ENCODE measurements around the gene GREM2.

Gene GREM2

GRCh38 chr1:240611619-240612480, at the start of gene GREM2:
Gene GREM2, minus strand, starts transcription at chr1:240612155. Its CDS starts 118,680 bp downstream, at chr1:240493475.
- no peak within 1 kb of the TSS for H3K27ac ChIP-seq (ENCODE audit: low read length)
- H3K4me1 ChIP-seq (ENCODE audit: insufficient read depth, low read length): peaks cover 30% of the 10 kb centered on the region; the same call in 1 of the 2 replicates
- H3K4me3 ChIP-seq (ENCODE audit: low read length): peak within 1 kb of the TSS; percentile 84
- peak within 1 kb of the TSS; percentile 38; the same call in 1 of the 2 replicates for H3K9ac ChIP-seq (ENCODE audit: low read depth, low read length)
- no peaks in the 10 kb centered on the region for H3K9me3 ChIP-seq (ENCODE audit: insufficient read depth, low read depth, low read length)
- no peaks in the 10 kb centered on the region for H3K36me3 ChIP-seq (ENCODE audit: insufficient read depth, low read depth, low read length)
- H3K27me3 ChIP-seq (ENCODE audit: insufficient read depth, low read length): peaks cover 38% of the 10 kb centered on the region

GRCh38 chr1:240658312-240658960, 46.5 kb upstream of the GREM2 start:
- Histone ChIP-seq H3K9me3 (ENCODE audit: insufficient read depth, low read depth, low read length) (no peaks in the 10 kb centered on the region), H3K27me3 (ENCODE audit: insufficient read depth, low read length) (no peaks in the 10 kb centered on the region), H3K27ac (ENCODE audit: low read length) (no peak overlapping the region), H3K4me3 (ENCODE audit: low read length) (no peak overlapping the region), H3K36me3 (ENCODE audit: insufficient read depth, low read depth, low read length) (no peaks in the 10 kb centered on the region), H3K9ac (ENCODE audit: low read depth, low read length) (no peak overlapping the region), H3K4me1 (ENCODE audit: insufficient read depth, low read length) (no peaks in the 10 kb centered on the region)

GRCh38 chr1:240656531-240656930, 44.6 kb upstream of the GREM2 start:
- H3K9me3 ChIP-seq (ENCODE audit: insufficient read depth, low read depth, low read length): no peaks in the 10 kb centered on the region
- no peaks in the 10 kb centered on the region for H3K27me3 ChIP-seq (ENCODE audit: insufficient read depth, low read length)
- H3K27ac ChIP-seq (ENCODE audit: low read length): no peak overlapping the region
- H3K36me3 ChIP-seq (ENCODE audit: insufficient read depth, low read depth, low read length): no peaks in the 10 kb centered on the region
- no peaks in the 10 kb centered on the region for H3K4me1 ChIP-seq (ENCODE audit: insufficient read depth, low read length)
- H3K4me3 ChIP-seq (ENCODE audit: low read length): no peak overlapping the region
- no peak overlapping the region for H3K9ac ChIP-seq (ENCODE audit: low read depth, low read length)

GRCh38 chr1:240652961-240653409, 41.0 kb upstream of the GREM2 start:
- Histone ChIP-seq H3K27ac (ENCODE audit: low read length) (no peak overlapping the region), H3K9me3 (ENCODE audit: insufficient read depth, low read depth, low read length) (no peaks in the 10 kb centered on the region), H3K36me3 (ENCODE audit: insufficient read depth, low read depth, low read length) (no peaks in the 10 kb centered on the region), H3K4me1 (ENCODE audit: insufficient read depth, low read length) (no peaks in the 10 kb centered on the region), H3K9ac (ENCODE audit: low read depth, low read length) (no peak overlapping the region), H3K27me3 (ENCODE audit: insufficient read depth, low read length) (no peaks in the 10 kb centered on the region), H3K4me3 (ENCODE audit: low read length) (no peak overlapping the region)

GRCh38 chr1:240652549-240652948, 40.6 kb upstream of the GREM2 start:
- Histone ChIP-seq H3K4me1 (ENCODE audit: insufficient read depth, low read length) (no peaks in the 10 kb centered on the region), H3K27ac (ENCODE audit: low read length) (no peak overlapping the region), H3K27me3 (ENCODE audit: insufficient read depth, low read length) (no peaks in the 10 kb centered on the region), H3K36me3 (ENCODE audit: insufficient read depth, low read depth, low read length) (no peaks in the 10 kb centered on the region), H3K9me3 (ENCODE audit: insufficient read depth, low read depth, low read length) (no peaks in the 10 kb centered on the region), H3K9ac (ENCODE audit: low read depth, low read length) (no peak overlapping the region), H3K4me3 (ENCODE audit: low read length) (no peak overlapping the region)

GRCh38 chr1:240650877-240651276, 38.9 kb upstream of the GREM2 start:
- Histone ChIP-seq H3K9ac (ENCODE audit: low read depth, low read length) (no peak overlapping the region), H3K9me3 (ENCODE audit: insufficient read depth, low read depth, low read length) (no peaks in the 10 kb centered on the region), H3K36me3 (ENCODE audit: insufficient read depth, low read depth, low read length) (no peaks in the 10 kb centered on the region), H3K4me3 (ENCODE audit: low read length) (no peak overlapping the region), H3K27ac (ENCODE audit: low read length) (no peak overlapping the region), H3K27me3 (ENCODE audit: insufficient read depth, low read length) (no peaks in the 10 kb centered on the region), H3K4me1 (ENCODE audit: insufficient read depth, low read length) (no peaks in the 10 kb centered on the region)

GRCh38 chr1:240649733-240650721, 38.1 kb upstream of the GREM2 start:
- H3K9me3 ChIP-seq (ENCODE audit: insufficient read depth, low read depth, low read length): no peaks in the 10 kb centered on the region
- no peak overlapping the region for H3K27ac ChIP-seq (ENCODE audit: low read length)
- no peak overlapping the region for H3K9ac ChIP-seq (ENCODE audit: low read depth, low read length)
- no peaks in the 10 kb centered on the region for H3K27me3 ChIP-seq (ENCODE audit: insufficient read depth, low read length)
- H3K4me3 ChIP-seq (ENCODE audit: low read length): no peak overlapping the region
- no peaks in the 10 kb centered on the region for H3K36me3 ChIP-seq (ENCODE audit: insufficient read depth, low read depth, low read length)
- H3K4me1 ChIP-seq (ENCODE audit: insufficient read depth, low read length): no peaks in the 10 kb centered on the region

GRCh38 chr1:240646571-240647240, 34.8 kb upstream of the GREM2 start:
- no peak overlapping the region for H3K4me3 ChIP-seq (ENCODE audit: low read length)

GRCh38 chr1:240644732-240645131, 32.8 kb upstream of the GREM2 start:
- no peaks in the 10 kb centered on the region for H3K36me3 ChIP-seq (ENCODE audit: insufficient read depth, low read depth, low read length)
- no peaks in the 10 kb centered on the region for H3K27me3 ChIP-seq (ENCODE audit: insufficient read depth, low read length)
- no peak overlapping the region for H3K27ac ChIP-seq (ENCODE audit: low read length)
- no peaks in the 10 kb centered on the region for H3K4me1 ChIP-seq (ENCODE audit: insufficient read depth, low read length)
- H3K9me3 ChIP-seq (ENCODE audit: insufficient read depth, low read depth, low read length): no peaks in the 10 kb centered on the region
- no peak overlapping the region for H3K9ac ChIP-seq (ENCODE audit: low read depth, low read length)
- H3K4me3 ChIP-seq (ENCODE audit: low read length): no peak overlapping the region

More at GRCh38 chr1:240646571-240647240, 34.8 kb upstream of the GREM2 start:
- no peaks in the 10 kb centered on the region for H3K27me3 ChIP-seq (ENCODE audit: insufficient read depth, low read length)
- no peaks in the 10 kb centered on the region for H3K9me3 ChIP-seq (ENCODE audit: insufficient read depth, low read depth, low read length)
- H3K9ac ChIP-seq (ENCODE audit: low read depth, low read length): no peak overlapping the region
- no peak overlapping the region for H3K27ac ChIP-seq (ENCODE audit: low read length)
- no peaks in the 10 kb centered on the region for H3K36me3 ChIP-seq (ENCODE audit: insufficient read depth, low read depth, low read length)
- no peaks in the 10 kb centered on the region for H3K4me1 ChIP-seq (ENCODE audit: insufficient read depth, low read length)

GRCh38 chr1:240635466-240636256, 23.7 kb upstream of the GREM2 start:
- Histone ChIP-seq H3K4me3 (ENCODE audit: low read length) (no peak overlapping the region), H3K9me3 (ENCODE audit: insufficient read depth, low read depth, low read length) (no peaks in the 10 kb centered on the region), H3K9ac (ENCODE audit: low read depth, low read length) (no peak overlapping the region), H3K36me3 (ENCODE audit: insufficient read depth, low read depth, low read length) (no peaks in the 10 kb centered on the region), H3K4me1 (ENCODE audit: insufficient read depth, low read length) (peaks cover 2% of the 10 kb centered on the region; the same call in 1 of the 2 replicates), H3K27ac (ENCODE audit: low read length) (no peak overlapping the region), H3K27me3 (ENCODE audit: insufficient read depth, low read length) (no peaks in the 10 kb centered on the region)
